BJ (cell line): ENCODE data around the gene LRRN1. TPM values are rescaled to one million over a fixed set of nuclear protein-coding genes. Genes with fewer than 3 reads are reported as not detected.
"Not testable (repeated sequence)": the region's sequence is repeated elsewhere in the genome, so short reads cannot be mapped to it uniquely, and the experiment has no call there.

ENCODE experiments used
- CTCF ChIA-PET: fragments of 350-600 bp; formaldehyde crosslinking; extraction: SDS; loops from one replicate; lab custom pipeline; 2021; ENCODE audit warnings: antibody characterized with exemption, inconsistent platforms; lab: Yijun Ruan, JAX
- POLR2A ChIA-PET: fragments of 300-600 bp; sonication (Branson Sonifier 250); formaldehyde crosslinking; extraction: SDS; loops from one replicate; lab custom pipeline; 2021; ENCODE audit warnings: antibody characterized with exemption; lab: Charles Lee
- DNase-seq: peaks from one replicate; pipeline ENCODE4 v3.0.0-alpha.2; 2011; ENCODE audit warnings: low read depth
- H3K27me3 ChIP-seq: 2 replicates; pipeline ENCODE4 v1.6.0; 2011; ENCODE audit warnings: low read length; ENCODE audit not compliant: control insufficient read depth, insufficient read depth
- H3K36me3 ChIP-seq: 2 replicates; pipeline ENCODE4 v1.5.1; 2011; ENCODE audit warnings: low read length; ENCODE audit not compliant: control insufficient read depth, insufficient read depth
- H3K4me3 ChIP-seq: 2 replicates; pipeline ENCODE4 v1.5.1; 2011; ENCODE audit warnings: low read depth, mild to moderate bottlenecking, control low read depth, low read length
- CTCF ChIP-seq: IDR thresholded peaks from 2 replicates; pipeline ENCODE4 v1.5.1; 2011; ENCODE audit warnings: low read depth, mild to moderate bottlenecking, control low read depth, inconsistent platforms, low read length, moderate library complexity; ENCODE audit not compliant: insufficient read depth
- polyA plus RNA-seq: library from polyadenylated mRNA; depleted of rRNA; stranded (reverse); fragments of >200 nt; gene quantifications from 2 replicates; pipeline ENCODE4 v1.2.3, GENCODE V29; 2011

Gene LRRN1
- polyA plus RNA-seq, 1 experiment: not detected

DNA sequence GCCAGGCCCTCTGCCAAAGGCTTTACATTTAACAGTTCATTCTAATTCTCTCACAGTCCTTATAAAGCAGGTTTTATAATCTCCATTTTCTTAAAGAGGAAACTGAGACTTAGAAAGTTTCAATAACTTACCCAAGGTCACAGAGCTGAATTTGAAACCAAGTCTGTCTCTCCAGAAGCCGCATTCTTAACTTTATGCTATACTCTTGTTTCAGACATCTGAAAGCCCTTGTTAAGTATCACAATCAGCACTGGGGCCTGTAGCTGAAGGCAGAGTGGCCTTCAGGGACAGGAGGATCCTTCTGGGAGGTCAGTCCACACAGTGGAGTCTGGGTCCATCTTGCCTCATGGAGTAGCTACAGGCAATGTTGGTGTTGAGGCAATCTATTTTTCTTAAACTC is 27.9 kb downstream of the LRRN1 start:
- CTCF ChIA-PET: no interaction called here
- no peaks in the 10 kb centered on the region for H3K27me3 ChIP-seq
- POLR2A ChIA-PET: no interaction called here
- DNase-seq: no peak
- no peaks in the 10 kb centered on the region for H3K36me3 ChIP-seq
- TF ChIP-seq CTCF: no peak
- no peak overlapping the region for H3K4me3 ChIP-seq

DNA sequence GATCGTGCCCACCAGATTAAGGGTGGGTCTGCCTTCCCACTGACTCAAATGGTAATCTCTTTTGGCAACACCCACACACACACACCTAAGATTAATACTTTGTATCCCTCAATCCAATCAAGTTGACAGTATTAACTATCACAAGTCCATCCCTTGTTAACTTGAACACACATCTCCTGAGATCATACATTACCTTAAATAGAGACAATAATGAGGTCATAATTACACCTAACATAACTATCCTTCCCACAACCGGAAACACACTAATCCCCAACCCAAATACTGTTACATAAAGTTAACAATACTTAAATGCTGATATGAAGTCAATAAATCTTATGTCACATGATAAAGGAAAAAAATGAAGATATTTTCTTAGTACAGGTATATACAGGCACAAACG is 29.2 kb downstream of the LRRN1 start:
- CTCF ChIA-PET, POLR2A ChIA-PET, H3K27me3 ChIP-seq: not testable (repeated sequence)

DNA sequence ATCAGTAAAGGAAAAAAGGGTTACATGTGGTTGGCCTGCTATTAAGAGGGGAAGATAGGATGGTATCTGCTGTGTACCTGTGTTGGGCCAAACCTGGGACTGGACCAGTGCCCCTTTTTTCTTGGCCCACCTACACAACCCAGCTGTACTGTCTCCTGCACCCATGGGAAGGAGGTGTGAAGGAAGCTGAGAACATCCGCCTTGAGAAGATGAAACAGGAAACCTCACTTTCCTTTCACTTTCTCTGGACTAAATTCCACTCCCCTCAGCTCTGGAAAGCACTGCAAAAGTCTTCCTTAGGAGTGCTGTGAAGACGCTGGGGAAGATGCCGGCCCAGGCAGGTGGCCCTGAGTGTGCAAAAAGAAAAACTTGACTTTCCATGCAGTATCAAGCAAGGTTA is 37.6 kb downstream of the LRRN1 start:
- Histone ChIP-seq H3K36me3 (no peaks in the 10 kb centered on the region), H3K4me3 (no peak overlapping the region), H3K27me3 (no peaks in the 10 kb centered on the region)
- CTCF ChIA-PET: no interaction called here
- TF ChIP-seq CTCF: no peak
- no peak for DNase-seq
- POLR2A ChIA-PET: no interaction called here

More for the DNA sequence above, 29.2 kb downstream of the LRRN1 start:
- H3K4me3 ChIP-seq, DNase-seq, H3K36me3 ChIP-seq: not testable (repeated sequence)

DNA sequence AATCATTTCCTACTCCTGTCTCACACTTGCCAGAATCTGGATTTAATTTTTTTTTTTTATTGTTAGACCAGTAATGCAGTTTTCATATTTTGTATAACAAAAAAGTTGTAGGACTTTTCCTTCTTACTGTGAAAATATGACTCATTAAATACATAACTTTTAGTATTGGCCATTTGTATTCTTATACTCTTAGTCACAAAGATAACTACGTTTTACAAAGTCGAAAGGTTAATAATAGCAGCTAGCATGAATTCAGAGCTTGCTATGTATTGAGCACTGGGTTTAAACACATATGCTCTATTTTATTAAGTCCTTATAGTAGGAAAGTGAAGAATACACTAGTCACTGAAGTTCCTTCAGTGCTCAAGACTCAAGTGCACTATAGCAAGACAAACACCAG is 43.1 kb downstream of the LRRN1 start:
- Histone ChIP-seq H3K36me3 (no peaks in the 10 kb centered on the region), H3K4me3 (no peak overlapping the region), H3K27me3 (no peaks in the 10 kb centered on the region)
- no peak for TF ChIP-seq CTCF
- POLR2A ChIA-PET: no interaction called here
- CTCF ChIA-PET: no interaction called here
- DNase-seq: no peak

GRCh38 chr3:3847994-3848922 is 49.0 kb downstream of the LRRN1 start:
- H3K27me3 ChIP-seq: no peaks in the 10 kb centered on the region
- no peak for TF ChIP-seq CTCF
- CTCF ChIA-PET: no interaction called here
- H3K36me3 ChIP-seq: no peaks in the 10 kb centered on the region
- no peak for DNase-seq
- no peak overlapping the region for H3K4me3 ChIP-seq
- POLR2A ChIA-PET: no interaction called here

DNA sequence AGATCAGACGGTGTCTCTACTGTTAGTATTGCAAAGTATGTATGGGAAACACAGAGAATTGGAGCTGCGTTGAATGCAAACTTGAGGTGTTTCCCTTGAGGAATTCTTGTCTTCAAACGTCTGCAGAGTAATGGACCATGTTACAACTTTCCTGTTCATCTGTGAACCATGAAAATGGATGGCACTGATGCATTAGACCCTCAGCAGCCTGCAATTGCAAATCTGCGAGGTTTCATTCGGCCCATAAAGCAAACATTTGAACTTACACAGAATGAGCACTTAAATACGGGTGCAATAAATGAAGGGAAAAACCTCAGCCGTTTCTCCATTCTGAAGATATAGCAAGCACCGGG is 49.7 kb downstream of the LRRN1 start:
- no peak for DNase-seq
- no peak for TF ChIP-seq CTCF
- H3K4me3 ChIP-seq: no peak overlapping the region
- H3K36me3 ChIP-seq: no peaks in the 10 kb centered on the region
- no peaks in the 10 kb centered on the region for H3K27me3 ChIP-seq
- CTCF ChIA-PET: no interaction called here
- POLR2A ChIA-PET: no interaction called here
